Astrocyte (in vitro differentiated cells and primary cell): ENCODE measurements around the gene TK1.

Experiments used
- EZH2 ChIP-seq: IDR thresholded peaks from 2 replicates; pipeline ENCODE4 v1.6.1; 2012; ENCODE audit warnings: mild to moderate bottlenecking, low read length, inconsistent platforms; ENCODE audit not compliant: insufficient read depth
- TF ChIP-seq, protein P1 (sequence below): IDR thresholded peaks from 2 replicates; pipeline ENCODE4 v1.5.1; 2011; ENCODE audit warnings: low read depth, mild to moderate bottlenecking, inconsistent platforms, low read length, moderate library complexity; ENCODE audit not compliant: insufficient read depth

DNA sequence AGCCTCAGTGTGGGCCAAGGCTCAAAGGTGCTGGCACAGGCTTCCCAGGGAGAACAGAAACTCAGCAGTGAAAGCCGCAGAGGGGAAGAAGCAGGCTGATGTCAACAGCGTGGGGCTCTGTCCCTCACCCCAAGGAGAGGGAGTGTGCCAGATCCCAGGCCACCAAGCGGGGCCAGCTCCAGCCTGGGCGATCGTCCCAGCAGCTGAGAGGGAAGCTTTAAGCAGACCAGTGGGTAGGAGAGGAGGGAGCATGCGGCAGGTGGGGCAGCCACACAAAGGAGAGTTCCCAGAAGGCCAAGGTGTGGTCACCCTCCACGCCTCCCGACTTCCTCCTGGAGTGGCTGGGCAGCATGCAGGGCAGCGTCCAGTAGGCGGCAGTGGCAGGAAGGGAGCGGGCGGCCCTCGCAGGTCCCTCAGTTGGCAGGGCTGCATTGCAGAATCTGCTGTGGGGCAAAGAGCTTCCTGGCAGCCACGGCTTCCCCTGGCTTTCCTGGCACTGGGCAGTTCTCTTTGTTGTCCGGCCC, 12.4 kb downstream of the TK1 start:
- TF ChIP-seq, protein P1, sequence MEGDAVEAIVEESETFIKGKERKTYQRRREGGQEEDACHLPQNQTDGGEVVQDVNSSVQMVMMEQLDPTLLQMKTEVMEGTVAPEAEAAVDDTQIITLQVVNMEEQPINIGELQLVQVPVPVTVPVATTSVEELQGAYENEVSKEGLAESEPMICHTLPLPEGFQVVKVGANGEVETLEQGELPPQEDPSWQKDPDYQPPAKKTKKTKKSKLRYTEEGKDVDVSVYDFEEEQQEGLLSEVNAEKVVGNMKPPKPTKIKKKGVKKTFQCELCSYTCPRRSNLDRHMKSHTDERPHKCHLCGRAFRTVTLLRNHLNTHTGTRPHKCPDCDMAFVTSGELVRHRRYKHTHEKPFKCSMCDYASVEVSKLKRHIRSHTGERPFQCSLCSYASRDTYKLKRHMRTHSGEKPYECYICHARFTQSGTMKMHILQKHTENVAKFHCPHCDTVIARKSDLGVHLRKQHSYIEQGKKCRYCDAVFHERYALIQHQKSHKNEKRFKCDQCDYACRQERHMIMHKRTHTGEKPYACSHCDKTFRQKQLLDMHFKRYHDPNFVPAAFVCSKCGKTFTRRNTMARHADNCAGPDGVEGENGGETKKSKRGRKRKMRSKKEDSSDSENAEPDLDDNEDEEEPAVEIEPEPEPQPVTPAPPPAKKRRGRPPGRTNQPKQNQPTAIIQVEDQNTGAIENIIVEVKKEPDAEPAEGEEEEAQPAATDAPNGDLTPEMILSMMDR = no peak
- no peak for TF ChIP-seq EZH2
